ENCODE measurements around the gene SLC8A2.

GRCh38 chr19:47378246-47378645 is 93.4 kb downstream of the SLC8A2 start:
- no peak for TF ChIP-seq CTCF (conservative IDR thresholded peaks at IDR 0.05; ENCODE audit: low read length)
- TF ChIP-seq EZH2phosphoT487 (IDR thresholded peaks at IDR 0.05; ENCODE audit: borderline replicate concordance, low read depth, low read length), result no peak

Measured in OCI-LY7 (cell line).